K562 (cell line): ENCODE measurements around the gene SYNGR3.

Experiments
- EP300 ChIP-seq: IDR thresholded peaks from 2 replicates; pipeline ENCODE4 v1.6.1; 2012; ENCODE audit warnings: low read length, improper control_type of control experiment
- TF ChIP-seq, protein P1 (sequence below), 3 experiments: IDR thresholded peaks in 2 of 3; conservative IDR thresholded peaks in 1 of 3; 2 replicates each; pipeline ENCODE4 v1.5.1; 2011 to 2012; ENCODE audit warnings: low read length in 3 of 3, mild to moderate bottlenecking in 3 of 3, control low read depth in 2 of 3, improper control_type of control experiment in 1 of 3, inconsistent platforms in 1 of 3, low read depth in 1 of 3, mixed read lengths in 1 of 3, moderate library complexity in 1 of 3; ENCODE audit not compliant: insufficient read depth in 2 of 3

DNA sequence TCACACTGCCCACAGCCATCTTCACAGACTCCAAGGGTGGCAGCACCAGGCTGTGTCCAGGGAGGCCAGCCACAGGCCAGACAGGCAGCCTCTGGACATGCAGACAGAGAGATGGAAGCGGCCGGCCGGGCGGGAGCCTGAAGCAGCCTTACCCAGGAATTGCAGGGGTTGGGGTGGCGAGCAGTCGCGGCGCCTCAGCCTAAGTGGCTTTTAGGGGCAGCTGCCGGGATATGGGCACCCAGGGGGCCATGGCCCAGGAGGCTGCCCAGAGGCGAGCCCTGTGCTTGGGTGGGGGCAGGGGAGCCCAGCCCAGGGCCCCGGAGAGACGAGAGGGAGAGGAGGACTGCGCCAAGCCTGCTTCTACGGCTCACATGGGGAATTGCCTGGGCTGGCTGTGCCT lies 35.5 kb downstream of the SYNGR3 start:
- TF ChIP-seq EP300: no peak
- TF ChIP-seq, protein P1, sequence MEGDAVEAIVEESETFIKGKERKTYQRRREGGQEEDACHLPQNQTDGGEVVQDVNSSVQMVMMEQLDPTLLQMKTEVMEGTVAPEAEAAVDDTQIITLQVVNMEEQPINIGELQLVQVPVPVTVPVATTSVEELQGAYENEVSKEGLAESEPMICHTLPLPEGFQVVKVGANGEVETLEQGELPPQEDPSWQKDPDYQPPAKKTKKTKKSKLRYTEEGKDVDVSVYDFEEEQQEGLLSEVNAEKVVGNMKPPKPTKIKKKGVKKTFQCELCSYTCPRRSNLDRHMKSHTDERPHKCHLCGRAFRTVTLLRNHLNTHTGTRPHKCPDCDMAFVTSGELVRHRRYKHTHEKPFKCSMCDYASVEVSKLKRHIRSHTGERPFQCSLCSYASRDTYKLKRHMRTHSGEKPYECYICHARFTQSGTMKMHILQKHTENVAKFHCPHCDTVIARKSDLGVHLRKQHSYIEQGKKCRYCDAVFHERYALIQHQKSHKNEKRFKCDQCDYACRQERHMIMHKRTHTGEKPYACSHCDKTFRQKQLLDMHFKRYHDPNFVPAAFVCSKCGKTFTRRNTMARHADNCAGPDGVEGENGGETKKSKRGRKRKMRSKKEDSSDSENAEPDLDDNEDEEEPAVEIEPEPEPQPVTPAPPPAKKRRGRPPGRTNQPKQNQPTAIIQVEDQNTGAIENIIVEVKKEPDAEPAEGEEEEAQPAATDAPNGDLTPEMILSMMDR (IDR thresholded peaks at IDR 0.05 in 2 of 3, conservative IDR thresholded peaks at IDR 0.05 in 1 of 3; ENCODE audit: insufficient read depth in 2 of 3, low read depth in 1 of 3, low read length in 3 of 3): no peak
